GM11168 (cell line): Measurements from ENCODE around the gene CLEC2D.

Experiments
- in situ Hi-C: fragments of 300-500 bp; cut with MboI; formaldehyde crosslinking; loops from one replicate; pipeline ENCODE4 v1.12.0; 2022; ENCODE audit warnings: low sequenced_read_pairs; ENCODE audit not compliant: unreplicated experiment

Gene CLEC2D

DNA sequence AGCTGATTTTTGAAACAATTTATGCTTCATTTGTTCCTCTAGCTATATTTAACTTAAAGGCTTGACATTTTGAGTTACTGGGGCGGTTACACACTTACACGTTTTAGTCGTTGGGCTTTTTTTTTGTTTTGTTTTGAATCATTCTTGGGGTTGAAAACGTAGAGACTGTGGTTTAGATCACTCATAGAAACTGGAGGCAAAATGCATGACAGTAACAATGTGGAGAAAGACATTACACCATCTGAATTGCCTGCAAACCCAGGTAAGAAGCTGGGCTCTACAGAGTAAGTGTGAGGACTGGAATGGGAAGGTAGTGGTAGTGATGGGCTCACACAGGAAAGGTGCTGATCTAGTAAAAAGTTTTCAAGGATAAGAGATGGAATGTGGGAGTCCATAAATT lies at the start of gene CLEC2D:
Gene CLEC2D (plus strand): TSS at position 180 of the 400 bp plus-strand sequence. CDS start 22 bp downstream, at position 202.
- in situ Hi-C loops = no loop called here

DNA sequence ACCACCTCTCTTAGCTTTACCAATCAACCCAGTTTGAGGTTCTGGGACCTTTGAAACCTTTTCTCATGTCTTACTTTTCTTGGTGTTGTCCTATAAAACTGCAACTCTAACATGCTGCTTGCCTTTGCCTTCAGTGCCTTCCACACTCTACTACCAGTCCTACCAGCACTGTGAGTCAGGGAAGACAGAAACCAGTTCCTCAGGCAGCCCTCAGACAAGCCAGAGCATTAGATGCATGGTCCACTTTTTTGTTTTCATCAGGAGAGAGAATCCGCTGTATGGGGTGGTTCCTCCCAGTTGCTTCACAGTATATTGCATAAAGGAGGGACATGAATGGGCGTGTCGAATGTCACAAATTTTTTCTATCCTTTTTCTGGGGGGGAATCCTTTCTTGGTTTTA lies 44.5 kb upstream of the CLEC2D start:
- in situ Hi-C loops = loop anchor here (25.0 kb wide), 1 partner anchor 288 kb away; no protein-coding TSS in a partner anchor

DNA sequence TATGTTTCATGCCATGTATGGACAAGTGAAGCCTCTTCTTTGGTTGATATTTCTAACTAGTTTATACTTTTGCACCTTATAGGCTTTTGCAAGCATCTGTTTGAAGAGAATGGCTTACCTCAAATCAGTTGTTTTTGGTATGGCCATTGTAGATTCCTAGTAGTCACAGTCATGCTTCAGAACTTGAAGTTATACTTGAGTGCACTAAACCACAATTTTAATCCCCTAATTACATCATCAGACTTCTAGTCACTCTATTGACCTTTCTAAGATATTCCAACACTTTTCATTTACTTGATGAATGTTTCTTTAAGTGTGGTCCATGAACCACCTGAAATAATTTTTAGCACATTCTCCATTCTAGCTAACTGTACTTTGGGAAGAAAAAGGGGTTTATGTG lies 43.2 kb upstream of the CLEC2D start:
- in situ Hi-C loops = loop anchor here (25.0 kb wide), 1 partner anchor 289 kb away; no protein-coding TSS in a partner anchor

DNA sequence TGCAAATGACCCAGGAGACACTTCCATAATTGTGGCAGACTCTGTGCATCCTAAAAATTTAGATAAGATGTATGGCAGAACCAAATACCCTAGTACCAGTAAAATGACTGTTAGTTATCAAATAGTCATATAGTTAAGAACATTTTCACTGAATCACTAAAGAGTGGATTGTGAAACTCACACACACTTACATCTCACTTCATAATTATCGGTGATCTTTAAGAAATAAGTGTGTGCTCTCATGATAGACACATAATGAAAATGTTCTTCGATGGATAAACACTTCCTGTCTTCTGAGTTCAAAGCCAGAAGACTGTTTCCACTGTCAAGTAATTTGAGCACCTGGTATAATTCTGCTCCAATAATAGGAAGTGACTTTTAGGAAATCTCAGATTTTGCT lies 42.7 kb upstream of the CLEC2D start:
- in situ Hi-C loops = loop anchor here (25.0 kb wide), 1 partner anchor 290 kb away; no protein-coding TSS in a partner anchor

DNA sequence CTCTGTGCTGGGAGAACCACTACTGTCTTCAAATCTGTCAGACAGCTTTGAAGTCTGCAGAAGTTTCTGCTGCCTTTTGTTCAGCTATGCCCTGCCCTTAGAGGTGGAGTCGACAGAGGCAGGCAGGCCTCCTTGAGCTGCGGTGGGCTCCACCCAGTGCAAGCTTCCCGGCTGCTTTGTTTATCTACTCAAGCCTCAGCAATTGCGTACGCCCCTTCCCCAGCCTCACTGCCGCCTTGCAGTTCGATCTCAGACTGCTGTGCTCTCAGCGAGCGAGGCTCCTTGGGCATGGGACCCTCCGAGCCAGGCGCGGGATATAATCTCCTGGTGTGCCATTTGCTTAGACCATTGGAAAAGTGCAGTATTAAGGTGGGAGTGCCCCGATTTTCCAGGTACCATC lies 36.7 kb upstream of the CLEC2D start:
- in situ Hi-C loops = loop anchor here (25.0 kb wide), 1 partner anchor 295 kb away; no protein-coding TSS in a partner anchor

DNA sequence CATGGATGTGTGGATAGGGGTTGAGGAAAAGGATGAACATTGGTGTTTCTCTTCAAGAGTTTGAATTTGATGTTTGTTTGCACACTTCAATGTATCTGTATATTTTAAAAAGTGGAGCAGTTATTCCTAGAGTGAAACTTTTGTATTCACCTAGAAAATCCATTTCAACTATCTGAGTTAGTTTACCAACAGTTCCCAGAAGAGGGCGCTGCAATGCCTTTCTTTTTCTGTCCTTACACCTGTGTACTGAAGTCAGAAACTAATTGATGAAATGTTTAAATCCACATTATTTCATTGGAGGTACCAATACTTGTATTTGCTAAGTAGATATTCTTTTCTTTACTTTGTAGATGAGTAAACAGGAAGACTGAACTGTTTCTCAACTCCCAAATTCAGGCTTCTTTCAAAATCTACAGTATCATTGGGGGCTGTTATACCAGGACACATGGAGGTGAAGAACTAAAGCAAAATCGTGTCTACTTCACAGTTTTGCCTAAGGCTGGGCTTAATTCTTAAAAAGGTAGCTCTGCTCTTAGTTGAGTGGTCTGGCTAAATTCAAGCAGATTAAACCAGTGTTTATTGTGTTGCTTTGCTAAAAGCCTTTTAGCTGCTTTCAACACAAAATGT lies 35.2 kb upstream of the CLEC2D start:
- in situ Hi-C loops = loop anchor here (25.0 kb wide), 1 partner anchor 297 kb away; no protein-coding TSS in a partner anchor

GRCh38 chr12:9634969-9635754 lies 34.4 kb upstream of the CLEC2D start:
- in situ Hi-C loops = loop anchor here (5.0 to 25.0 kb wide), 2 partner anchors 72 to 298 kb away; no protein-coding TSS in a partner anchor

GRCh38 chr12:9636150-9636850 lies 33.2 kb upstream of the CLEC2D start:
- in situ Hi-C loops = loop anchor here (5.0 to 25.0 kb wide), 2 partner anchors 71 to 299 kb away; no protein-coding TSS in a partner anchor

DNA sequence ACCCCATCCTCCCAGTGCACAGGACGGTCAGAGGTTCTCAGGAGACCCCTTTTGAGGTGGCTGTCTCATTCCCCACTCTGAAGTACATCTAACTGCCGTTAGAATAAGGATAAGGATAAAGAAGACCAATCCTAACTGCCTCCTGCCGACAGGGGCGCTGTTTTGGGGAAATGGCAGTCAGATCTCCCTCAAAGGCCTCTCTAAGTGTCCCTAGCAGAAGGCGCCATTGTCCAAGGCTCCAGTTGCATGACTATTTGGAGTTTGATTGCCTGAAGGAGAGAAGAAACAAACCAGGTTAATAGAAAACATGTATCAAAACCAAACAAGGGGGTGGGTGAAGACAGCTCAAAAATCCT lies 32.7 kb upstream of the CLEC2D start:
- in situ Hi-C loops = loop anchor here (5.0 to 25.0 kb wide), 2 partner anchors 70 to 300 kb away; no protein-coding TSS in a partner anchor

- in situ Hi-C loops = loop anchor here (25.0 kb wide), 1 partner anchor 303 kb away; no protein-coding TSS in a partner anchor
Observed at GRCh38 chr12:9640024-9640423, 29.5 kb upstream of the CLEC2D start.

GRCh38 chr12:9642606-9643265 lies 26.8 kb upstream of the CLEC2D start:
- in situ Hi-C loops = loop anchor here (25.0 kb wide), 1 partner anchor 305 kb away; no protein-coding TSS in a partner anchor

DNA sequence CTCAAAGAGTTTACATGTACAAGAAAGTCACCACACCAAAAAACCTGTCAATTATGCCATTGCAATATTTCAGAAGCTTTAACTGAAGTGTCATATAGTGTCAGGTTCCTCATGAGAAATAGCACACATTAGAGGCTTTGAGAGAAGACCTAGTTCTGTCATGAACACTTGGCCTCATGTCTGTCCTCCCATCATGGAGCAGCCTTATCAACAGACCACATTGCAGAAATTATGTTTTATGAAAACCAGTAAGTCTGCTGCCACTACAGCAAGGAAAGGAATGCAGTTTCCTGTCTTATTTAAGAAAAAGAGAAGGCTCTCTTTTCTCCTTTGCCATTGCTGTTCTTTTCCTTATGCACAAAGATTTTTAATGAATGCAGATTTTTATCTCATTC lies 26.2 kb upstream of the CLEC2D start:
- in situ Hi-C loops = loop anchor here (25.0 kb wide), 1 partner anchor 306 kb away; no protein-coding TSS in a partner anchor

DNA sequence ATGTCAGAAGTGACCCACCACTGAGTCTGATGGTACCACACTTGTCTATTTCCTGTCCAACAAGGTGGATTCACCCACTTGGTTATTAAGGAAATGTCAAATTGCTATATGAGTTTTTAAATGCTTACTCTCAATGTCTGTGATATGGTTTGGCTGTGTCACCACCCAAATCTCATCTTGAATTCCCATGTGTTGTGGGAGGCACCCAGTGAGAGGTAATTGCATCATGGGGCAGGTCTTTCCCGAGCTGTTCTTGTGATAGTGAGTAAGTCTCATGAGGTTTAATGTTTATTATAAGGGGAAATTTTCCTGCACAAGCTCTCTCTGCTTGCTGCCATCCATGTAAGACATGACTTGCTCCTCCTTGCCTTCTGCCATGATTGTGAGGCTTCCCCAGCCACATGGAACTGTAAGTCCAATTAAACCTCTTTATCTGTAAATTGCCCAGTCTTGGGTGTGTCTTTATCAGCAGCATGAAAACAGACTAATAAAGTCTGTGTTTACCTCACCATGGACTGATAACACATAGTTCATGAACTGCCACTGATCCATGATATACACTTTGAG lies 24.4 kb upstream of the CLEC2D start:
- in situ Hi-C loops = loop anchor here (25.0 kb wide), 1 partner anchor 308 kb away; no protein-coding TSS in a partner anchor

GRCh38 chr12:9646794-9647781 lies 22.4 kb upstream of the CLEC2D start:
- in situ Hi-C loops = loop anchor here (25.0 kb wide), 1 partner anchor 310 kb away; no protein-coding TSS in a partner anchor

- in situ Hi-C loops = loop anchor here (25.0 kb wide), 1 partner anchor 311 kb away; no protein-coding TSS in a partner anchor
Observed at GRCh38 chr12:9647825-9648700, 21.4 kb upstream of the CLEC2D start.

GRCh38 chr12:9648701-9649531 lies 20.6 kb upstream of the CLEC2D start:
- in situ Hi-C loops = loop anchor here (25.0 kb wide), 1 partner anchor 312 kb away; no protein-coding TSS in a partner anchor
